HCT116 (cell line): Measurements from ENCODE around the gene PLEKHA6. TPM values are rescaled to one million over a fixed set of nuclear protein-coding genes. Genes with fewer than 3 reads are reported as not detected.

ENCODE experiments used
- ATAC-seq: fragments of 200-7000 bp; cut with Tn5 transposase; 2 replicates; pipeline ENCODE4 v1.9.1; 2020; ENCODE audit warnings: mild to moderate bottlenecking, moderate library complexity
- BruUV-seq: library from RNA; stranded (reverse); fragments of 400-500 nt; replicated peaks from 2 replicates; lab custom pipeline; 2021; lab: Mats Ljungman, UMichigan
- CTCF ChIA-PET: fragments of 300-600 bp; sonication (Branson Sonifier 250); formaldehyde crosslinking; loops from one replicate; lab custom pipeline; 2021; ENCODE audit warnings: antibody characterized with exemption; lab: Charles Lee
- POLR2A ChIA-PET: fragments of 300-600, 350-600 bp; sonication (Branson Sonifier 250); formaldehyde crosslinking; loops from one replicate; lab custom pipeline; 2021; ENCODE audit warnings: antibody characterized with exemption; lab: Charles Lee
- RAD21 ChIA-PET, 2 experiments: fragments of 300-600 bp; sonication (Branson Sonifier 250); formaldehyde crosslinking; loops; one replicate each; lab custom pipeline; 2023; ENCODE audit warnings: low total read pairs in 2 of 2; ENCODE audit not compliant: uncharacterized antibody in 2 of 2, unreplicated experiment in 2 of 2, low non-redundant PET in 1 of 2; lab: Charles Lee
- DNase-seq: peaks from one replicate; pipeline ENCODE4 v3.0.0-alpha.2; 2010; ENCODE audit warnings: low read depth, low spot score
- H2AFZ ChIP-seq: fragments of 200-600 bp; shearing (Covaris generic), sonication (generic); 2 replicates; pipeline ENCODE4 v1.6.1; 2017; ENCODE audit warnings: low read depth, mixed run types, mixed read lengths, antibody characterized with exemption, low read length; ENCODE audit not compliant: poor library complexity, severe bottlenecking
- H3K27ac ChIP-seq: 2 replicates; pipeline ENCODE4 v1.5.1; 2012; ENCODE audit warnings: low read depth, low read length
- H3K27me3 ChIP-seq: fragments of 200-600 bp; sonication (generic); 2 replicates; pipeline ENCODE4 v1.6.1; 2016; ENCODE audit warnings: mixed run types, low read length, mixed read lengths; ENCODE audit not compliant: insufficient read depth
- H3K36me3 ChIP-seq, 2 experiments: fragments of 200-500 bp in 1 of 2; fragments of 200-600 bp in 1 of 2; sonication (Bioruptor generic) in 1 of 2; sonication (generic) in 1 of 2; 2 replicates each; pipeline versions ENCODE4 v1.5.1 to v1.6.1; 2014 to 2016; ENCODE audit warnings: low read length in 2 of 2, inconsistent platforms in 1 of 2, mixed read lengths in 1 of 2, mixed run types in 1 of 2; ENCODE audit not compliant: insufficient read depth in 2 of 2, control insufficient read depth in 1 of 2
- H3K4me1 ChIP-seq, 2 experiments: fragments of 200-600 bp in 1 of 2; sonication (generic) in 1 of 2; 2 replicates each; pipeline versions ENCODE4 v1.5.1 to v1.6.1; 2012 to 2017; ENCODE audit warnings: low read length in 2 of 2, inconsistent platforms in 1 of 2, mild to moderate bottlenecking in 1 of 2, mixed read lengths in 1 of 2, mixed run types in 1 of 2, moderate library complexity in 1 of 2; ENCODE audit not compliant: insufficient read depth in 2 of 2, control insufficient read depth in 1 of 2
- H3K4me2 ChIP-seq: fragments of 200-600 bp; sonication (generic); 2 replicates; pipeline ENCODE4 v1.6.1; 2017; ENCODE audit warnings: mixed run types, low read length, mixed read lengths
- H3K4me3 ChIP-seq, 2 experiments: fragments of 200-600 bp in 1 of 2; sonication (generic) in 1 of 2; replicated peaks in 1 of 2; 2 replicates each; pipeline ENCODE4 v1.5.1; 2011 to 2016; ENCODE audit warnings: low read length in 2 of 2, control low read depth in 1 of 2, low read depth in 1 of 2, mild to moderate bottlenecking in 1 of 2, mixed read lengths in 1 of 2, mixed run types in 1 of 2
- H3K79me2 ChIP-seq: fragments of 200-600 bp; sonication (generic); 2 replicates; pipeline ENCODE4 v1.6.1; 2017; ENCODE audit warnings: mild to moderate bottlenecking, mixed run types, low read length, moderate library complexity, mixed read lengths; ENCODE audit not compliant: insufficient read depth
- H3K9ac ChIP-seq: fragments of 200-600 bp; sonication (generic); 2 replicates; pipeline ENCODE4 v1.6.1; 2016; ENCODE audit warnings: low read length, mixed read lengths
- H3K9me2 ChIP-seq: fragments of 200-600 bp; sonication (generic), shearing (Covaris generic); 2 replicates; pipeline ENCODE4 v1.6.1; 2017; ENCODE audit warnings: mixed run types, mild to moderate bottlenecking, moderate library complexity; ENCODE audit not compliant: insufficient read depth
- H3K9me3 ChIP-seq, 2 experiments: fragments of 200-500 bp in 1 of 2; fragments of 200-600 bp in 1 of 2; sonication (Bioruptor generic) in 1 of 2; sonication (generic) in 1 of 2; 2 replicates each; pipeline ENCODE4 v1.6.1; 2014 to 2017; ENCODE audit warnings: low read length in 2 of 2, mixed read lengths in 2 of 2, inconsistent platforms in 1 of 2, low read depth in 1 of 2, mild to moderate bottlenecking in 1 of 2, mixed run types in 1 of 2, moderate library complexity in 1 of 2; ENCODE audit not compliant: control insufficient read depth in 1 of 2, insufficient read depth in 1 of 2
- H4K20me1 ChIP-seq: fragments of 200-600 bp; sonication (generic), shearing (Covaris generic); 2 replicates; pipeline ENCODE4 v1.6.1; 2017; ENCODE audit warnings: mixed run types, mild to moderate bottlenecking, moderate library complexity; ENCODE audit not compliant: insufficient read depth
- CBX3 ChIP-seq: IDR thresholded peaks from 2 replicates; pipeline ENCODE4 v1.6.1; 2012; ENCODE audit warnings: low read depth
- ELF1 ChIP-seq: IDR thresholded peaks from 2 replicates; pipeline ENCODE4 v1.6.1; 2012; ENCODE audit warnings: low read depth, borderline replicate concordance
- FOSL1 ChIP-seq: IDR thresholded peaks from 2 replicates; pipeline ENCODE4 v1.6.1; 2012; ENCODE audit warnings: low read depth
- POLR2AphosphoS5 ChIP-seq: IDR thresholded peaks from 2 replicates; pipeline ENCODE4 v1.6.1; 2011; ENCODE audit warnings: mild to moderate bottlenecking, low read depth, low read length, moderate library complexity
- RAD21 ChIP-seq: IDR thresholded peaks from 2 replicates; pipeline ENCODE4 v1.6.1; 2012; ENCODE audit warnings: low read depth, mild to moderate bottlenecking
- SIN3A ChIP-seq: IDR thresholded peaks from 2 replicates; pipeline ENCODE4 v1.6.1; 2012; ENCODE audit warnings: low read depth
- SP1 ChIP-seq: IDR thresholded peaks from 2 replicates; pipeline ENCODE4 v1.6.1; 2012; ENCODE audit warnings: low read depth
- SRF ChIP-seq: IDR thresholded peaks from 2 replicates; pipeline ENCODE4 v1.6.1; 2012; ENCODE audit warnings: low read depth
- TCF7L2 ChIP-seq: IDR thresholded peaks from 2 replicates; pipeline ENCODE4 v1.7.0; 2011; ENCODE audit warnings: borderline replicate concordance, inconsistent platforms; ENCODE audit not compliant: insufficient read depth, insufficient read length; ENCODE audit errors: extremely low read depth
- YY1 ChIP-seq: IDR thresholded peaks from 2 replicates; pipeline ENCODE4 v1.6.1; 2011; ENCODE audit warnings: low read length, low read depth, moderate library complexity, mild to moderate bottlenecking; ENCODE audit not compliant: insufficient replicate concordance; ENCODE audit errors: extremely low read depth
- ZNF274 ChIP-seq: fragments of 200-500 bp; sonication (Bioruptor generic); IDR thresholded peaks from 2 replicates; pipeline ENCODE4 v1.6.1; 2014; ENCODE audit warnings: mild to moderate bottlenecking, low read depth, low read length, inconsistent platforms
- intact Hi-C: fragments of 100-400 bp; cut with micrococcal nuclease; formaldehyde crosslinking; loops from 2 replicates; pipeline ENCODE4 v1.10.0; 2022
- total RNA-seq: library from RNA; stranded (reverse); gene quantifications from one replicate; pipeline ENCODE4 v1.2.1, GENCODE V29; 2021; ENCODE audit not compliant: unreplicated experiment
- TF ChIP-seq, protein P1 (sequence below): IDR thresholded peaks from 2 replicates; pipeline ENCODE4 v1.6.1; 2012
- TF ChIP-seq, protein P2 (sequence below): IDR thresholded peaks from 2 replicates; pipeline ENCODE4 v1.6.1; 2012

Gene PLEKHA6
- total RNA-seq, 1 experiment from 2014 or later: 13.1 TPM

DNA sequence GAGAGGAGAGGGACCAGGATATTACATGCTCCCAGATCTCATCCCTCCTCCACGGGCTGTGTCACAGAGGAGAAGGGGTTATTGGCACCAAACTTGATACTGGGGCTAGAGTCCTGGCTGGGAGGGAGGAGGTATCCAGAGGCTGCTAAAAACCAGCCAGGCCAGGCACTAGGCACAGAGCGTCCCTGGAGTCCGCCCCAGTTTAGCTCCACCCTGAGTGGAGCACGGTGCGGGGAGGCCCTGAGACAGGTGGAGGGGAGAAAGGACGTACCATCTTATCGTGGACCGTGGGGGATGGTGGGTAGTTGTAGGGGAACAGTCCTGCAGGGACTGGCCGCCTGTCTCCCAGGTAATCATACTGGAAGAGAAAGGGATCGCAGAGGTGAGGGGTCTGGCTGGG is 103.2 kb downstream of the PLEKHA6 start:
- RAD21 ChIA-PET: no interaction called here
- H3K36me3 ChIP-seq: no peaks in the 10 kb centered on the region; a peak in 1 of 4 replicates
- no peak overlapping the region for H3K4me3 ChIP-seq
- H3K9me2 ChIP-seq: no peaks in the 10 kb centered on the region
- no peak overlapping the region for H3K9ac ChIP-seq
- TF ChIP-seq, protein P1, sequence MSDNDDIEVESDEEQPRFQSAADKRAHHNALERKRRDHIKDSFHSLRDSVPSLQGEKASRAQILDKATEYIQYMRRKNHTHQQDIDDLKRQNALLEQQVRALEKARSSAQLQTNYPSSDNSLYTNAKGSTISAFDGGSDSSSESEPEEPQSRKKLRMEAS: no peak
- no peak for TF ChIP-seq SRF
- H3K4me1 ChIP-seq: no peaks in the 10 kb centered on the region
- ATAC-seq (no peak), DNase-seq (no peak)
- intact Hi-C loops: loop anchor here (5.0 kb wide), 1 partner anchor 94 kb away; no protein-coding TSS in a partner anchor
- H3K4me2 ChIP-seq: no peak overlapping the region
- CTCF ChIA-PET: no interaction called here
- no TSS peak for BruUV-seq
- no peak overlapping the region for H2AFZ ChIP-seq
- H3K79me2 ChIP-seq: no peaks in the 10 kb centered on the region
- no peaks in the 10 kb centered on the region for H3K27me3 ChIP-seq
- POLR2A ChIA-PET: no interaction called here
- no peaks in the 10 kb centered on the region for H4K20me1 ChIP-seq
- H3K27ac ChIP-seq: no peak overlapping the region
- no peaks in the 10 kb centered on the region for H3K9me3 ChIP-seq

DNA sequence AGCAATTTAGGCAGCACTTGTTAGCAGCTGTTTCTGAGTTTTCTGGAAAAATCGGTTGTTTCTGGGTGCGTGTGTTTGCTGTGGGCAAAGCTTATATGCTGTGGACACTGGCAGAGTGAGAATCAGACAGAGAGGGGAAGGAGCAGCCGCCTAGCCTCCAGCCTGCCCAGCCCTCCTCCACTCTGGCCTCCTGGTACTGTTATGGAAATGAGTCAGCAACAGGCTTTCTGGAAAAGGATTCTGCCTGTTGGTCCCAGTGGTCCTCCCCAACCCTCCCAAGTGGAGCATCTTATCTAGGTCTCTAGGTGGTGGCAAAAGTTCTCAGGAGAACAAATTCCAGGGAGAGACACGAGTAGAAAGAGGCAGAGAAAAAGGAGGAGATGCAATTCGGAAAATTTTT is 103.8 kb downstream of the PLEKHA6 start:
- TF ChIP-seq, protein P1: no peak
- TF ChIP-seq YY1 (no peak), SIN3A (no peak), RAD21 (no peak), ELF1 (no peak), FOSL1 (no peak), SP1 (no peak), CBX3 (no peak), POLR2AphosphoS5 (no peak), TCF7L2 (no peak), ZNF274 (no peak)
- TF ChIP-seq, protein P2, sequence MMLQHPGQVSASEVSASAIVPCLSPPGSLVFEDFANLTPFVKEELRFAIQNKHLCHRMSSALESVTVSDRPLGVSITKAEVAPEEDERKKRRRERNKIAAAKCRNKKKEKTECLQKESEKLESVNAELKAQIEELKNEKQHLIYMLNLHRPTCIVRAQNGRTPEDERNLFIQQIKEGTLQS: no peak
- DNase-seq: no peak
- no peak overlapping the region for H3K4me3 ChIP-seq
- no peaks in the 10 kb centered on the region for H3K9me2 ChIP-seq
- ChIA-PET CTCF (no interaction called here), POLR2A (no interaction called here), RAD21 (no interaction called here)
- no peak for ATAC-seq
- BruUV-seq: no TSS peak
- intact Hi-C loops: loop anchor here (5.0 kb wide), 1 partner anchor 94 kb away; no protein-coding TSS in a partner anchor
- no peak overlapping the region for H3K27ac ChIP-seq
- H3K4me1 ChIP-seq: no peaks in the 10 kb centered on the region
- H4K20me1 ChIP-seq: no peaks in the 10 kb centered on the region
- no peak overlapping the region for H2AFZ ChIP-seq
- no peak overlapping the region for H3K4me2 ChIP-seq
- no peaks in the 10 kb centered on the region for H3K9me3 ChIP-seq
- H3K79me2 ChIP-seq: no peaks in the 10 kb centered on the region
- no peaks in the 10 kb centered on the region for H3K27me3 ChIP-seq
- H3K9ac ChIP-seq: no peak overlapping the region
- no peaks in the 10 kb centered on the region; a peak in 1 of 4 replicates for H3K36me3 ChIP-seq
